GM12873 (cell line): ENCODE data around the gene PIGU.

ENCODE experiments used
- TF ChIP-seq, protein P1 (sequence below): IDR thresholded peaks from 2 replicates; pipeline ENCODE4 v1.5.1; 2012; ENCODE audit warnings: low read depth, mild to moderate bottlenecking, moderate library complexity, low read length, control low read depth; ENCODE audit not compliant: insufficient read depth; ENCODE audit errors: missing control alignments

Gene PIGU

DNA sequence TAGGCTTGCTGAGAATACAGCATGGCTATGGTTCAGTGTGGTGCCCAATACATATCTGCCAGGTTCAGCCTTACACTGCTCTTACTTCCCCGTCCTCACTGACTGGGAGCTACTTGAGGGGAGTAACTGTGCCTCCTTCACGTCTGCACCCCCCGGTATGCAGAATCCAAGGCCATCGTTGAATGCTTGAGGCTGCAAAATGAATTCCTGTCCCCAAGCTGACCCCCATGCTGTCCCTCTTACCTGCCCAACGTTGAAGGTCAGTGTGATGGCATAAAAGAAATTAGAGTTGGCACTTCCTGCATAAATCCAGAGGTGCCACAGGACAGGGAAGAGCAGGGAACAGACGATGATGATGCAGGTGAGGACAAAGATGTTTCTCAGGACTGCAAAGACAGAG lies 102.0 kb downstream of the PIGU start:
- TF ChIP-seq, protein P1, sequence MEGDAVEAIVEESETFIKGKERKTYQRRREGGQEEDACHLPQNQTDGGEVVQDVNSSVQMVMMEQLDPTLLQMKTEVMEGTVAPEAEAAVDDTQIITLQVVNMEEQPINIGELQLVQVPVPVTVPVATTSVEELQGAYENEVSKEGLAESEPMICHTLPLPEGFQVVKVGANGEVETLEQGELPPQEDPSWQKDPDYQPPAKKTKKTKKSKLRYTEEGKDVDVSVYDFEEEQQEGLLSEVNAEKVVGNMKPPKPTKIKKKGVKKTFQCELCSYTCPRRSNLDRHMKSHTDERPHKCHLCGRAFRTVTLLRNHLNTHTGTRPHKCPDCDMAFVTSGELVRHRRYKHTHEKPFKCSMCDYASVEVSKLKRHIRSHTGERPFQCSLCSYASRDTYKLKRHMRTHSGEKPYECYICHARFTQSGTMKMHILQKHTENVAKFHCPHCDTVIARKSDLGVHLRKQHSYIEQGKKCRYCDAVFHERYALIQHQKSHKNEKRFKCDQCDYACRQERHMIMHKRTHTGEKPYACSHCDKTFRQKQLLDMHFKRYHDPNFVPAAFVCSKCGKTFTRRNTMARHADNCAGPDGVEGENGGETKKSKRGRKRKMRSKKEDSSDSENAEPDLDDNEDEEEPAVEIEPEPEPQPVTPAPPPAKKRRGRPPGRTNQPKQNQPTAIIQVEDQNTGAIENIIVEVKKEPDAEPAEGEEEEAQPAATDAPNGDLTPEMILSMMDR: no peak

GRCh38 chr20:34574426-34574825 lies 102.5 kb downstream of the PIGU start:
- TF ChIP-seq, protein P1: no peak

- TF ChIP-seq, protein P1: no peak
Measured at GRCh38 chr20:34573541-34574300, 103.2 kb downstream of the PIGU start.

DNA sequence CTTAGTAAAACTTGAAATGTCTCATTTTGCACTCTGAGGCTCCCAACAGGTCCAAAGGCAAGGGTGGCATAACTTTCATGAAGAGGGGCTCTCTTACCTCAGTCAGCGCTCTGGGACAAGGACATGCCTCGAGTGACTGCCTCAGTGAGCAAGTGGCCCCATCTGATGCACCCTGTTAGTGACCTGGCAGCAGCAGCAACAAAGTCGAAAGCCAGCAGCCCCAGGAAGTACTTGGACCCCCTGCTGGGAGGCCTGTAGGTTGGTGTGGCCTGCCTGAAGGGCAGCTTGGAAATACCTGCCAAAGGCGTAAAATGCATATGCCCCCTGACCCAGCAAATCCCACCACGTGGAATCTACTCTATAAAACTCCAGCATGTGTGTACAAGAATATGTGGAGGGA lies 105.1 kb downstream of the PIGU start:
- TF ChIP-seq, protein P1: no peak

- TF ChIP-seq, protein P1: no peak
Measured at GRCh38 chr20:34570859-34571306, 106.0 kb downstream of the PIGU start.

DNA sequence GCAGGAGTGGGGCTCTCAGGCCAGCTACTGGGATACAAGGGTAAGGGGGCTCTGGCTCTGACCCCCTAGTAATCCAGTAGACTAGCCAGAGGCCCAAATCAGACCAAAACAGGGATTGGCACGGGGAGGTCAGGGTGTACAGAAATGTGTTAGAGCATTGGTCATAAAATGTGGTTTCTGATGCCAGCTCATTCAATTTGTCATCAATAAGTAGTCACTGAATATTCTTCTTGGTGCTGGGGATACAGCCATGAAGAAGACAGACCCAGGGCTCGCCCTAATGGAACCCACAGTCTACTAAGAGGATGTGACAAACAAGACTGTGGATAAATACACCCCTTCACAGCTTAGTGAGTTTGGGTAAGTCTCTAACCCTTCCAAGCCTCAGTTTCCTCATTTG lies 107.3 kb downstream of the PIGU start:
- TF ChIP-seq, protein P1: no peak

GRCh38 chr20:34567892-34568865 lies 108.7 kb downstream of the PIGU start:
- TF ChIP-seq, protein P1: no peak
